H1 (cell line): Measurements from ENCODE around the gene AKAP8. TPM values are rescaled to one million over a fixed set of nuclear protein-coding genes. Genes with fewer than 3 reads are reported as not detected.

ENCODE experiments used
- CTCF ChIA-PET: fragments of 300-600 bp; sonication (Branson Sonifier 250); formaldehyde crosslinking; loops from one replicate; lab custom pipeline; 2021; ENCODE audit not compliant: partially characterized antibody; lab: Charles Lee
- POLR2A ChIA-PET: fragments of 300-600 bp; sonication (Branson Sonifier 250); formaldehyde crosslinking; loops from one replicate; lab custom pipeline; 2021; ENCODE audit warnings: inconsistent platforms; ENCODE audit not compliant: partially characterized antibody; lab: Charles Lee
- DNase-seq, 2 experiments: peaks; one replicate each; pipeline versions ENCODE4 v3.0.0 to v3.0.0-alpha.2; 2010 to 2022; ENCODE audit warnings: low spot score in 2 of 2, low read depth in 1 of 2, mixed read lengths in 1 of 2
- FAIRE-seq: peaks from 2 replicates; lab custom pipeline; 2011; peaks lifted over from hg19 to GRCh38; lab: Jason Lieb, UNC
- H2AFZ ChIP-seq: 2 replicates; pipeline ENCODE4 v1.8.1; 2012; ENCODE audit warnings: low read length, inconsistent platforms
- H2AK5ac ChIP-seq: 2 replicates; pipeline ENCODE4 v1.6.1; 2013; ENCODE audit warnings: low read depth, low read length
- H2BK120ac ChIP-seq: replicated peaks from 2 replicates; pipeline ENCODE3; 2013; ENCODE audit warnings: low read depth, low read length, inconsistent platforms
- H2BK12ac ChIP-seq: 2 replicates; pipeline ENCODE4 v1.6.1; 2013; ENCODE audit warnings: low read depth, low read length
- H2BK15ac ChIP-seq: 2 replicates; pipeline ENCODE4 v1.6.1; 2013; ENCODE audit warnings: low read length
- H2BK20ac ChIP-seq: 2 replicates; pipeline ENCODE4 v1.6.1; 2013; ENCODE audit warnings: low read length
- H2BK5ac ChIP-seq: 2 replicates; pipeline ENCODE4 v1.6.1; 2013; ENCODE audit warnings: low read depth, low read length
- H3K14ac ChIP-seq: 2 replicates; pipeline ENCODE4 v1.6.1; 2013; ENCODE audit warnings: inconsistent platforms; ENCODE audit not compliant: insufficient read length
- H3K18ac ChIP-seq: 2 replicates; pipeline ENCODE4 v1.6.1; 2013; ENCODE audit warnings: low read length; ENCODE audit errors: extremely low read depth
- H3K23ac ChIP-seq: 2 replicates; pipeline ENCODE4 v1.6.1; 2013; ENCODE audit warnings: inconsistent platforms; ENCODE audit not compliant: insufficient read length
- H3K23me2 ChIP-seq: 2 replicates; pipeline ENCODE4 v1.6.1; 2013; ENCODE audit warnings: low read depth, low read length
- H3K27ac ChIP-seq: 2 replicates; pipeline ENCODE4 v1.6.1; 2011; ENCODE audit warnings: low read depth, low read length, inconsistent platforms
- H3K27me3 ChIP-seq, 4 experiments: replicated peaks in 1 of 4; 1 replicate in 1 of 4; 2 replicates in 3 of 4; pipeline versions ENCODE4 v1.6.1 to v1.8.1; 2011 to 2013; ENCODE audit warnings: low read length in 3 of 4, mild to moderate bottlenecking in 3 of 4, inconsistent platforms in 2 of 4, mixed read lengths in 2 of 4, moderate library complexity in 1 of 4; ENCODE audit not compliant: control insufficient read depth in 3 of 4, insufficient read depth in 3 of 4; ENCODE audit errors: extremely low read depth in 1 of 4
- H3K36me3 ChIP-seq, 4 experiments: 2 replicates each; pipeline versions ENCODE4 v1.6.1 to v1.8.1; 2011 to 2013; ENCODE audit warnings: mild to moderate bottlenecking in 4 of 4, low read length in 3 of 4, moderate library complexity in 2 of 4, control low read depth in 1 of 4, inconsistent platforms in 1 of 4; ENCODE audit not compliant: insufficient read depth in 4 of 4, control insufficient read depth in 2 of 4
- H3K4ac ChIP-seq: replicated peaks from 2 replicates; pipeline ENCODE3; 2013; ENCODE audit warnings: low read length, low read depth, mixed read lengths, inconsistent platforms; ENCODE audit not compliant: insufficient read length
- H3K4me1 ChIP-seq, 4 experiments: replicated peaks in 1 of 4; 1 replicate in 1 of 4; 2 replicates in 3 of 4; pipeline versions ENCODE4 v1.6.1 to v1.8.1; 2011 to 2013; ENCODE audit warnings: low read length in 3 of 4, inconsistent platforms in 2 of 4, mixed read lengths in 1 of 4; ENCODE audit not compliant: insufficient read depth in 4 of 4, control insufficient read depth in 3 of 4
- H3K4me2 ChIP-seq, 2 experiments: 2 replicates each; pipeline versions ENCODE4 v1.6.1 to v1.8.1; 2011 to 2013; ENCODE audit warnings: low read depth in 2 of 2, low read length in 2 of 2, control low read depth in 1 of 2, inconsistent platforms in 1 of 2, mild to moderate bottlenecking in 1 of 2; ENCODE audit not compliant: insufficient read depth in 1 of 2
- H3K4me3 ChIP-seq, 4 experiments: fragments of 200-600, 300-600 bp in 1 of 4; sonication (generic), shearing (Covaris generic), sonication (Bioruptor Twin) in 1 of 4; 2 replicates each; pipeline versions ENCODE4 v1.5.1 to v1.8.1; 2011 to 2016; ENCODE audit warnings: low read length in 4 of 4, low read depth in 3 of 4, control low read depth in 2 of 4, inconsistent platforms in 2 of 4, mild to moderate bottlenecking in 2 of 4, mixed read lengths in 1 of 4, moderate library complexity in 1 of 4; ENCODE audit not compliant: insufficient read depth in 2 of 4; ENCODE audit errors: extremely low read depth in 1 of 4
- H3K56ac ChIP-seq: replicated peaks from 2 replicates; pipeline ENCODE3; 2013; ENCODE audit warnings: low read depth, mild to moderate bottlenecking, mixed read lengths, low read length, inconsistent platforms; ENCODE audit not compliant: insufficient read length
- H3K79me1 ChIP-seq: 2 replicates; pipeline ENCODE4 v1.6.1; 2013; ENCODE audit warnings: low read depth, low read length, control low read depth
- H3K79me2 ChIP-seq, 2 experiments: 2 replicates each; pipeline versions ENCODE4 v1.6.1 to v1.8.1; 2012 to 2013; ENCODE audit warnings: low read length in 2 of 2, mild to moderate bottlenecking in 2 of 2, inconsistent platforms in 1 of 2; ENCODE audit not compliant: insufficient read depth in 2 of 2, control insufficient read depth in 1 of 2
- H3K9ac ChIP-seq, 4 experiments: replicated peaks in 1 of 4; 1 replicate in 1 of 4; 2 replicates in 3 of 4; pipeline versions ENCODE4 v1.6.1 to v1.8.1; 2011 to 2013; ENCODE audit warnings: low read depth in 3 of 4, low read length in 3 of 4, control low read depth in 2 of 4, mild to moderate bottlenecking in 2 of 4, moderate library complexity in 2 of 4, inconsistent platforms in 1 of 4; ENCODE audit errors: extremely low read depth in 1 of 4
- H3K9me3 ChIP-seq, 2 experiments: 2 replicates each; pipeline versions ENCODE4 v1.6.1 to v1.8.1; 2012 to 2013; ENCODE audit warnings: mild to moderate bottlenecking in 2 of 2, moderate library complexity in 2 of 2, control low read depth in 1 of 2, inconsistent platforms in 1 of 2, low read depth in 1 of 2, low read length in 1 of 2, mixed read lengths in 1 of 2; ENCODE audit not compliant: insufficient read depth in 2 of 2
- H4K20me1 ChIP-seq, 2 experiments: replicated peaks in 1 of 2; 2 replicates each; pipeline versions ENCODE3 to v1.8.1; 2011 to 2013; ENCODE audit warnings: inconsistent platforms in 2 of 2, low read length in 2 of 2, mild to moderate bottlenecking in 1 of 2; ENCODE audit not compliant: insufficient read depth in 2 of 2, control insufficient read depth in 1 of 2
- H4K5ac ChIP-seq: 2 replicates; pipeline ENCODE4 v1.6.1; 2013; ENCODE audit warnings: low read length, low read depth, mixed read lengths, inconsistent platforms; ENCODE audit not compliant: insufficient read length
- H4K8ac ChIP-seq: 2 replicates; pipeline ENCODE4 v1.8.0; 2013; ENCODE audit warnings: mild to moderate bottlenecking, moderate library complexity, low read length, inconsistent platforms; ENCODE audit not compliant: insufficient read depth; ENCODE audit errors: extremely low read depth
- H4K91ac ChIP-seq: replicated peaks from 2 replicates; pipeline ENCODE3; 2013; ENCODE audit warnings: low read length, mixed read lengths, inconsistent platforms; ENCODE audit not compliant: insufficient read length
- CEBPB ChIP-seq: IDR thresholded peaks from 2 replicates; pipeline ENCODE4 v1.6.1; 2012; ENCODE audit warnings: low read depth, low read length
- CTBP2 ChIP-seq: IDR thresholded peaks from 2 replicates; pipeline ENCODE4 v1.7.0; 2011; ENCODE audit warnings: borderline replicate concordance, mild to moderate bottlenecking, moderate library complexity, mixed read lengths, low read length; ENCODE audit not compliant: insufficient read depth, insufficient read length
- GTF2F1 ChIP-seq: IDR thresholded peaks from 2 replicates; pipeline ENCODE4 v1.6.1; 2012; ENCODE audit warnings: low read depth, low read length, improper control_type of control experiment, borderline replicate concordance
- HDAC2 ChIP-seq, 2 experiments: fragments of 300-600 bp in 1 of 2; sonication (generic) in 1 of 2; IDR thresholded peaks; 2 replicates each; pipeline ENCODE4 v1.6.1; 2011 to 2012; ENCODE audit warnings: low read depth in 2 of 2, low read length in 2 of 2, mild to moderate bottlenecking in 2 of 2, moderate library complexity in 2 of 2, borderline replicate concordance in 1 of 2, inconsistent platforms in 1 of 2
- JUN ChIP-seq: IDR thresholded peaks from 2 replicates; pipeline ENCODE4 v1.6.1; 2011; ENCODE audit warnings: low read depth, mild to moderate bottlenecking, improper control_type of control experiment, low read length
- KDM4A ChIP-seq: IDR thresholded peaks from one replicate; pipeline ENCODE4 v1.7.1; 2012; ENCODE audit warnings: low read depth, mild to moderate bottlenecking, moderate library complexity, low read length, inconsistent platforms; ENCODE audit not compliant: severe bottlenecking
- MAX ChIP-seq: IDR thresholded peaks from 2 replicates; pipeline ENCODE4 v1.6.1; 2012; ENCODE audit warnings: inconsistent platforms
- RXRA ChIP-seq: IDR thresholded peaks from 2 replicates; pipeline ENCODE4 v1.6.1; 2011; ENCODE audit warnings: low read depth, mild to moderate bottlenecking, low read length, moderate library complexity; ENCODE audit not compliant: insufficient read depth
- SIN3A ChIP-seq, 2 experiments: IDR thresholded peaks in 1 of 2; conservative IDR thresholded peaks in 1 of 2; 2 replicates each; pipeline ENCODE4 v1.6.1; 2011 to 2012; ENCODE audit warnings: low read length in 2 of 2, improper control_type of control experiment in 1 of 2, low read depth in 1 of 2, mild to moderate bottlenecking in 1 of 2
- TAF1 ChIP-seq: IDR thresholded peaks from 2 replicates; pipeline ENCODE4 v1.6.1; 2011; ENCODE audit warnings: mild to moderate bottlenecking, low read depth, low read length
- WGBS, 2 experiments: shearing (Covaris generic) in 1 of 2; methylation state at CpG; one replicate each; pipeline versions ENCODE4 v1.1.6 to v1.1.7; 2013 to 2015; ENCODE audit warnings: low lambda C conversion rate in 2 of 2, mixed read lengths in 2 of 2, inconsistent platforms in 1 of 2, low coverage in 1 of 2, missing lambda C conversion rate in 1 of 2; ENCODE audit not compliant: insufficient replicate concordance in 2 of 2, insufficient coverage in 1 of 2, insufficient read length in 1 of 2; ENCODE audit errors: extremely low coverage in 1 of 2, missing lambda C conversion rate in 1 of 2; 5-methylcytosine and 5-hydroxymethylcytosine counted together
- polyA plus RNA-seq, 7 experiments: library from polyadenylated mRNA; depleted of rRNA in 3 of 7; stranded (reverse) in 5 of 7; unstranded in 2 of 7; fragments of >200 nt in 5 of 7; fragments of 200-250 nt in 2 of 7; gene quantifications; 1 replicate in 5 of 7; 2 replicates in 1 of 7; 4 replicates in 1 of 7; pipeline versions ENCODE4 v1.2.1 to v1.2.3, GENCODE V29; 2011 to 2013; ENCODE audit warnings: missing spikeins in 2 of 7, mixed read lengths in 2 of 7
- total RNA-seq: library from RNA; stranded (reverse); fragmentation: NEBNext Ultra II Directional; extraction: Animal tissue kit (Norgen Biotek cat#: 25700); gene quantifications from 2 replicates; pipeline ENCODE4 v1.2.1, GENCODE V29; 2021

AKAP8 gene
- total and polyA plus RNA-seq, 2 of the 8 experiments (the other 6 are each of a cell fraction or from before 2014, with no cell fraction given) = 17.0 to 41.0 TPM

DNA sequence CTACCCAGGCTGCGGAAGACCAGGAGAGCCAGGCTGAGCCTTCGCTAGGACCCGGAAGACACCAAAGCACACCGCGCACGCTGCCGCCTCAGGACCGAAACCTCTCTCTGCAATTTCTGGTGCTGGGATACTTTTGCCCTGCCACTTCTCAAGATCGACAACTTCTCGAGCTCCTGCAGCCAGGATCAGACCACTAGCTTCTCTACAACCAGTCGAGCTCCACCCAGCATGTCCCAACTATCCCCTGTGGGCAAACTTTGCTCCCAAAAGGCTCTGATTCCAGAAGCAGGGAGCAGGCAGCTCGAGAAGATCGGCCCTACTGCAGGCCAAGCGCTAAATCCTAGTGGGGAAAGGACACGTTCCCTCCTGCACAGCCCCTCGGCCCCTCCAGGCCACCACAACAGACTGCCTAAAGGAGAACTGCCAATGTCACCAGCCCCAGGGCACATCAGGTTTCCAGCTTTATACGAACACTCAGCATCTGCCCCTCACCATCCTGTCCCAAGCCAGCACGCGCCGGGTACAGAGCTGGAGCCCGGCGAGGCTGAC is 979 bp downstream of the AKAP8 start:
- 0 out of 2 replicates have a peak overlapping the region, but pooled peaks have one; percentile 48 for H3K18ac ChIP-seq
- no peak overlapping the region for H2AFZ ChIP-seq
- H3K79me1 ChIP-seq = peaks cover 15% of the 10 kb centered on the region; the same call in 1 of the 2 replicates
- H2BK20ac ChIP-seq = no peak overlapping the region
- H4K8ac ChIP-seq = peak overlapping the region; percentile 99
- no peak overlapping the region for H4K5ac ChIP-seq
- H2AK5ac ChIP-seq = no peak overlapping the region; the same call in 1 of the 2 replicates
- H4K20me1 ChIP-seq = peaks cover 8 to 34% of the 10 kb centered on the region in 2 experiments
- peaks cover 10% of the 10 kb centered on the region for H3K23me2 ChIP-seq
- no peak overlapping the region for H2BK120ac ChIP-seq
- ChIA-PET POLR2A (interaction anchor here (0.6 to 5.6 kb wide), 48 partner anchors 9 to 732 kb away, joined by 3 to 60 read pairs (median 4); partner anchors contain the start of genes AKAP8L, BRD4 and NOTCH3), CTCF (interaction anchor here (0.6 to 1.9 kb wide), 7 partner anchors 8 to 224 kb away, joined by 3 to 5 read pairs (median 3); no protein-coding TSS in a partner anchor)
- H3K56ac ChIP-seq = no peak overlapping the region
- H3K9ac ChIP-seq = peak overlapping the region; percentile 90 to 100 (median 98)
- peak overlapping the region; percentile 65 for H3K4ac ChIP-seq
- peak overlapping the region; percentile 10; the same call in 1 of the 2 replicates for H2BK15ac ChIP-seq
- H4K91ac ChIP-seq = peak overlapping the region; percentile 71
- H3K23ac ChIP-seq = no peak overlapping the region
- peaks cover 0 to 6% (median 2%) of the 10 kb centered on the region in 4 experiments; a peak in 5 of 8 replicates for H3K36me3 ChIP-seq
- no peaks in the 10 kb centered on the region for H3K27me3 ChIP-seq
- H3K9me3 ChIP-seq = no peaks in the 10 kb centered on the region
- H2BK12ac ChIP-seq = peak overlapping the region; percentile 75; the same call in 1 of the 2 replicates
- H3K4me2 ChIP-seq = peak overlapping the region; percentile 91 to 92
- H3K4me3 ChIP-seq = peak overlapping the region; percentile 84 to 99 (median 94)
- no peak for FAIRE-seq
- WGBS, 2 experiments = 3% methylated on average over 22 of the region's 22 CpGs; no CpG with 5 or more reads in 1 of the 2 experiments
- H3K4me1 ChIP-seq = peaks cover 0 to 9% (median 6%) of the 10 kb centered on the region in 4 experiments; a peak in 6 of 7 replicates
- no peak overlapping the region for H3K14ac ChIP-seq
- peak overlapping the region; percentile 92 for H2BK5ac ChIP-seq
- peaks cover 35 to 52% of the 10 kb centered on the region in 2 experiments for H3K79me2 ChIP-seq
- DNase-seq = no peak
- H3K27ac ChIP-seq = peak overlapping the region; percentile 97
- TF ChIP-seq SIN3A (conservative IDR thresholded peaks at IDR 0.05 in 1 of 2, IDR thresholded peaks at IDR 0.05 in 1 of 2; ENCODE audit: low read depth in 1 of 2, low read length in 2 of 2) (peak; percentile 62 to 64; a peak in 1 of 4 replicates), TAF1 (0 out of 2 replicates have a peak, but pooled peaks have one; percentile 38), RXRA (no peak), MAX (peak; percentile 57), KDM4A (peak; percentile 18), JUN (no peak), CTBP2 (no peak), CEBPB (no peak), HDAC2 (IDR thresholded peaks at IDR 0.05; ENCODE audit: borderline replicate concordance in 1 of 2, low read depth in 2 of 2, low read length in 2 of 2) (0 out of 4 replicates have a peak, but pooled peaks of 1 of the 2 experiments have one; percentile 13), GTF2F1 (no peak)
